CD4-positive, alpha-beta T cell treated with Interferon gamma for 1 hour (primary cell): Measurements from ENCODE around the gene MEIS1.

Experiments used
- DNase-seq: peaks from one replicate; pipeline ENCODE4 v3.0.0-alpha.2; 2020

MEIS1 gene

GRCh38 chr2:66571918-66572317 lies 137.0 kb downstream of the MEIS1 start:
- no peak for DNase-seq

GRCh38 chr2:66572391-66572790 lies 137.5 kb downstream of the MEIS1 start:
- DNase-seq = no peak

GRCh38 chr2:66573416-66573815 lies 138.5 kb downstream of the MEIS1 start:
- no peak for DNase-seq

- DNase-seq = no peak
These were observed 138.9 kb downstream of the MEIS1 start for GRCh38 chr2:66573821-66574233.

- DNase-seq = no peak
These were observed 140.0 kb downstream of the MEIS1 start for GRCh38 chr2:66574701-66575624.

- DNase-seq = no peak
These were observed 140.8 kb downstream of the MEIS1 start for GRCh38 chr2:66575625-66576310.

GRCh38 chr2:66576311-66576560 lies 141.3 kb downstream of the MEIS1 start:
- no peak for DNase-seq

- no peak for DNase-seq
These were observed 141.8 kb downstream of the MEIS1 start for GRCh38 chr2:66576561-66577320.

- DNase-seq = no peak
These were observed 142.6 kb downstream of the MEIS1 start for GRCh38 chr2:66577321-66578053.

- no peak for DNase-seq
These were observed 143.2 kb downstream of the MEIS1 start for GRCh38 chr2:66578054-66578686.

- DNase-seq = no peak
These were observed 143.8 kb downstream of the MEIS1 start for GRCh38 chr2:66578687-66579106.

- no peak for DNase-seq
These were observed 144.5 kb downstream of the MEIS1 start for GRCh38 chr2:66579186-66580126.

- DNase-seq = no peak
These were observed 145.5 kb downstream of the MEIS1 start for GRCh38 chr2:66580166-66581049.

- no peak for DNase-seq
These were observed 146.6 kb downstream of the MEIS1 start for GRCh38 chr2:66581339-66582103.

- no peak for DNase-seq
These were observed 147.4 kb downstream of the MEIS1 start for GRCh38 chr2:66582104-66582986.

GRCh38 chr2:66582987-66583880 lies 148.3 kb downstream of the MEIS1 start:
- no peak for DNase-seq

- no peak for DNase-seq
These were observed 149.0 kb downstream of the MEIS1 start for GRCh38 chr2:66583881-66584280.
